ENCODE data around the gene DOCK4. TPM values are rescaled to one million over a fixed set of nuclear protein-coding genes. Genes with fewer than 3 reads are reported as not detected.

Gene DOCK4
- polyA plus RNA-seq, 3 donors = 20.9 to 26.3 (median 24.1) TPM

GRCh38 chr7:111734954-111735660 lies 471.1 kb downstream of the DOCK4 start:
- no peak for DNase-seq

GRCh38 chr7:111732923-111733322 lies 473.3 kb downstream of the DOCK4 start:
- DNase-seq = no peak

- DNase-seq = no peak
These were observed 475.5 kb downstream of the DOCK4 start for GRCh38 chr7:111730476-111731300.

- no peak for DNase-seq
These were observed 476.1 kb downstream of the DOCK4 start for GRCh38 chr7:111730057-111730456.

- no peak for DNase-seq
These were observed 476.7 kb downstream of the DOCK4 start for GRCh38 chr7:111729483-111729882.

- DNase-seq = no peak
These were observed 477.6 kb downstream of the DOCK4 start for GRCh38 chr7:111728635-111728995.

GRCh38 chr7:111727905-111728634 lies 478.1 kb downstream of the DOCK4 start:
- no peak for DNase-seq

- no peak for DNase-seq
These were observed 487.3 kb downstream of the DOCK4 start for GRCh38 chr7:111718886-111719285.

GRCh38 chr7:111711426-111712065 lies 494.7 kb downstream of the DOCK4 start:
- DNase-seq = no peak

- DNase-seq = no peak
These were observed 495.3 kb downstream of the DOCK4 start for GRCh38 chr7:111710839-111711380.

GRCh38 chr7:111708072-111708471 lies 498.1 kb downstream of the DOCK4 start:
- DNase-seq = no peak

- DNase-seq = no peak
These were observed 500.4 kb downstream of the DOCK4 start for GRCh38 chr7:111705807-111706206.

GRCh38 chr7:111697771-111698170 lies 508.4 kb downstream of the DOCK4 start:
- no peak for DNase-seq

GRCh38 chr7:111694376-111694775 lies 511.8 kb downstream of the DOCK4 start:
- DNase-seq = no peak

GRCh38 chr7:111690364-111691111 lies 515.7 kb downstream of the DOCK4 start:
- DNase-seq = no peak

- DNase-seq = peak; percentile 8
These were observed 520.9 kb downstream of the DOCK4 start for GRCh38 chr7:111685349-111685748.

GRCh38 chr7:111682588-111683340 lies 523.4 kb downstream of the DOCK4 start:
- DNase-seq = no peak

- DNase-seq = no peak
These were observed 525.0 kb downstream of the DOCK4 start for GRCh38 chr7:111681242-111681641.

GRCh38 chr7:111678986-111679385 lies 527.2 kb downstream of the DOCK4 start:
- DNase-seq = no peak

- no peak for DNase-seq
These were observed 527.9 kb downstream of the DOCK4 start for GRCh38 chr7:111678281-111678680.

Data from renal pelvis (tissue), 4 donors.